Endometrial microvascular endothelial cells (primary cell): Measurements from ENCODE around the gene DSG3. TPM values are rescaled to one million over a fixed set of nuclear protein-coding genes. Genes with fewer than 3 reads are reported as not detected.
"Not testable (repeated sequence)": the region's sequence is repeated elsewhere in the genome, so short reads cannot be mapped to it uniquely, and the experiment has no call there.

Experiments
- in situ Hi-C: cut with HindIII; loops from 2 replicates; pipeline ENCODE4 v1.10.0; 2017; ENCODE audit warnings: low sequenced_read_pairs, low pct_unique_long_range_greater_than_20kb; ENCODE audit errors: inconsistent ontology term
- total RNA-seq: library from RNA; depleted of rRNA; stranded (reverse); fragments of >200 nt; gene quantifications from one replicate; pipeline ENCODE4 v1.2.3, GENCODE V29; 2015; ENCODE audit errors: inconsistent ontology term

Gene DSG3
- total RNA-seq, 1 donor from 2014 or later: not detected

GRCh38 chr18:31506024-31506742, 58.6 kb downstream of the DSG3 start:
- in situ Hi-C loops: no loop called here

- in situ Hi-C loops: not testable (repeated sequence)
Measured at GRCh38 chr18:31507124-31507523, 59.6 kb downstream of the DSG3 start.

DNA sequence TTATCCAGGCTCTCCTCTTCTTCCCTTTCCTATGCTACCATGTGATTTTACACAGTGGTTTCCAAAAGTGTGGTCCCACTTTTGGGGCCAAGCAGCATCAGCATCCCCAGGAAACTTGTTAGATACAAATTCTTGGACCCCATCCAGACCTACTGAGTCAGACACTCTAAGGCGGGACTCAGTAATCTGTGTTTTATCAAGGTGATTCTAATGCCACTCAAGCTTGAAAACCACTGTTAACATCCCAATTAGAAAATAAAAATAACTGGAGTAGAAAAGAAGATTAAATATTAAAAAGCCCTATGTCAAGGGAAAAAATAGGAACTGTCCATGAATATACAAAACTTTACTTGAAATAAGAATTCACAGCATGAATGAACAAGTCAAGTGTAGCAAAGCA, 61.2 kb downstream of the DSG3 start:
- in situ Hi-C loops: no loop called here

DNA sequence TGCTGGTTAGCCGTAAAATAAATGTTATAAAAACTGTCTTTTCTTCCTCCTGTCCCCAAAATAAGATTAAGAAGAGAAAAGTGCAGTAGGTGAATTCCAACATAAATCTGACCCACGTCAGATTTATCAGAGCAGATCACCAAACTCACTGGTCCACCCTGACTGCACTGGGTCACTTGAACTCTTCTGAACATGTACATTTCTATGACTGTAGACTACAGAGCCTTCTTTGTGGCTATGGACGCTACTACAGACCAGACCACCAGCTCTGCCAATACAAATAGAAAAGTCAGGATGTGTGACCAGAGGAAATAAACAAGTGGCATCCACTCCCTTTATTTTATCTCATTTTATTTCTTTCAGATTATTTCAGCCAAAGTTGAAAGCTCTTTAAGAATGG, 62.0 kb downstream of the DSG3 start:
- in situ Hi-C loops: no loop called here

DNA sequence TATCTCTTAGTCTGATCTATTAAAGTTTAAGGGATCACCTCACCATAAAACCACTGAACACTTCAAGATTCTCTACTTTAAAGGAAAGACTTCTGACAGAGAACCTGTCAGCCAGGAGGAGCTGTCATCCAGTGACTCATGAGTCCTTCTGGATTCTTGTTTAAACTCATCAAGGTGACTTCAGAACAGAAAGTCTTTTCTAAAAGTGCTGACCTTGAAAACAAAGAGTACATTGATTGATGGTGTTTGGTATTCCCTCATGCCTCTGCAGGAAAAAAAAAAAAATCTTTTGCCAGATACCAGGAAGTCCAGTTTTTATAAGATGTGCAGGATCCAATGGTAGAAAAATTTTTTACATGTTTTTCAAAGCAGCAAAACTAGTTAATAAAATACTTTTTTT, 62.8 kb downstream of the DSG3 start:
- in situ Hi-C loops: no loop called here

- in situ Hi-C loops: no loop called here
Measured at GRCh38 chr18:31511098-31511497, 63.6 kb downstream of the DSG3 start.

- in situ Hi-C loops: no loop called here
Measured at GRCh38 chr18:31512203-31512764, 64.7 kb downstream of the DSG3 start.

DNA sequence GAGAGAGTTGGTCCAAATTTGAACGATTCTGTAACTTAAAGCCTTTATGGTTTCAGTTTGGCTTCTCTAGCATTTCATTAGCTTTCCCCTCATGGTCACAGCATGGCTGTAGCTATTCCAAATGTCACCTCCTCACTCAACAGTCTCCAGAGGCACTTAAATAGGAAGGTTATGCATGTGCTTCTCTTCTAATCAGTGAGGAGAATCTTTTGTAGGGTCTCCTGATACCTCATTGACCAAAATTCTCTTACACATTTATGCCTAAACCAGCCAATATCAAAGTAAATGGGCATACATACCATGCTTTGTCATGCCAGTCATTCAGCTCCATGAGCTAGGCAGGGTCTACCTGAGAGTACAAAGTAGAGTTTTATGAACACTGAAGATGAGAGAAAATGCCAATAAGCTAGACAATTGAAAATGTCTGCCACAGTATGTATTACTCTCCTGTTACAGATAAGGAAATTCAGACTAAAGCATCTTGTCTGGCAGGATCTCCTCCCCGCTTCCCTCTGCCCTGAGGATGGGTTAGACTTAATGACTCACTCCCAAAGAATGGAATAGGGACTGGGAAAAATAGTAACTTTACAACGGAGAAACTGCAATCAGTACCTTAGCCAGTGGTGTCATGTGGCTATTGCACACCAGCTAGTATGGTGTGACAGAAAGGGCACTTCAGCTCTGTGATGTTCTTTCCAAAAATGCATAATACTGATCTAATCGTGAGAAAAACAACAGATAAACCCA, 65.8 kb downstream of the DSG3 start:
- in situ Hi-C loops: no loop called here

DNA sequence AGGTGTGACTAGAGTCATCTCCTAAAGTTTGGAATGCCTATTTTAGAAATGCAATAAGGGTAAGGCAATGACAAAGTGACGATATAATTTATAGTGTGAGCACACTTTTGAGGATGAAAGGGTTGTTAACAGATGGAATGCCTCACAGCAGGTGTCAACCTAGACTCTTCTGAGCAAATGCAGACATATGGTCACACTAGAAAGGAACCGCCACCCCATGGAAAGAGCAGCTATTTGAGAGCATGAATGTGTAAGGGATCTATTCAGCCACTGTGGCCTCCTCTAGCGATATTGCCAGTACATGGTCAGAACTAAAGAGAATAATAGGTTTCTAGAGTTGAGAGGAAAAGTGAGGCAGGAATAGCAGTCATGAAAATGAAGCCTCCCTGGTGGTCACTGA, 68.9 kb downstream of the DSG3 start:
- in situ Hi-C loops: no loop called here

DNA sequence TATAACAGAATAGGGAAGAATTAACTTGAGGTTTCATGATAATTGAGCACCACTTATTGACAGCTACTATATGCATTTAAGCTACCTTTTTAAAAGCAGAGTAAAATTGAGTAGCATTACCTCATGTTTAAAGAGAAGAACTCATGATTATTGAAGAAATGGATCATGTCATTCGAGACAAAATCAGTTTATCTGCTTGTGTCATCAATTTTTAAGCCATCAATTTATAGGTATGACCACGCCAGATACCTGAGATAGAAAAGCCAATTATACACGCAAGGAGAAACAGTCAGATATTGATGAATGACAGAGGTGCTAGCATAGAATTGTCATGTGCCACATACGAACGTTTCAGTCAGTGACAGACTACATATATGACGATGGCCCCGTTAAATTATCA, 78.8 kb downstream of the DSG3 start:
- in situ Hi-C loops: no loop called here

Other genes starting within 250 kb of the DSG3 start
- not detected for gene DSG1, start 129.6 kb upstream of the DSG3 start, total RNA-seq
- gene DSG4, start 71.0 kb upstream of the DSG3 start, total RNA-seq: not detected
- gene DSG2, start 50.4 kb downstream of the DSG3 start, total RNA-seq: not detected
- gene TTR, start 144.1 kb downstream of the DSG3 start, total RNA-seq: not detected
- 3.3 TPM for gene B4GALT6, start 236.8 kb downstream of the DSG3 start, total RNA-seq